Right lung (tissue), 5 donors: ENCODE measurements around the gene TRIM41. TPM values are rescaled to one million over a fixed set of nuclear protein-coding genes. Genes with fewer than 3 reads are reported as not detected.
"Not testable (repeated sequence)": the region's sequence is repeated elsewhere in the genome, so short reads cannot be mapped to it uniquely, and the experiment has no call there.

Source experiments
- DNase-seq, 2 donors: peaks; one replicate each; pipeline ENCODE4 v3.0.0-alpha.2; 2013
- polyA plus RNA-seq, 5 donors: library from polyadenylated mRNA; unstranded; fragments of 120-200 nt; gene quantifications; one replicate each; pipeline versions ENCODE4 v1.2.1 to v1.2.3, GENCODE V29; 2013; ENCODE audit warnings: inconsistent platforms in 1 of 5, low replicate concordance in 1 of 5; ENCODE audit not compliant: insufficient read length in 5 of 5, insufficient read depth in 1 of 5

Gene TRIM41
- polyA plus RNA-seq, 5 donors, result 22.2 to 29.1 (median 28.1) TPM

DNA sequence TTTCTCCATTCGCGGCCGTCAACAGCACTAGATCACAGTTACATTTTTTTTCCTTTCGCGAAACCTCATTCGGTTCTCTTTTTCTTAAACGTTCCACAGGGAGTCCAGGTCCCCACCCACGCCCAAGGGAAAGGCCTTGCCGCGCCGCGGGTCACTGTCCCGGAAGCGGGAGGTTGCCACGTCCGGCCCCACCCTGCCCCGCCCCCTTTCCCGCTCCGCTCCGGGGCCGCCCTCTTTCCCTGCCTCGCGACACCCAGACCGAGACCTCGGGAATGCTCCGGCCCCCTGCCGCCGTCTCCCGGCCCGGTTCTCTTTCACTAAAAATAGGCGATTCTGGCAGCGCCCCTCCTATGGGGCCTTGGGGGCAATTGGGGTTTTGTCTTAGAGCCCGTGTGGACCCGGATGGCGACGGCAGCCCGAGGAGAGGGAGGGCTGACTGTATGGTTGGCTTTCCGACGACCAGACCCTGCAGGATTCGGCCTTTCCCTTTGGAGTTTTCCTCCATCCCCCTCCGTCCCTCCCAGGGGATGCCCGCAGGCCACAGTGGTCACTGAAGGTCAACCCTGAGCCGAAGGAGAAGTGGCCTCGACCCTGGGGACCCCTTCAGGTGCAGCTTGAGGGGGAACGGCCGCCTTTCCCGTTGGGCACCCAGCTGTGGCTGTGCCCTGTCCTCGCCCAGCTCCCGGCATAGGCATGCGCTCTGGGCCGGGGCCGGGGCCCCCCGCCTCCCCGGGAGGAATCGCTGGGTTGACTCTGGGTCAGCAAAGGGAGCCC is 23.4 kb downstream of the TRIM41 start:
- peak; percentile 86 to 89 for DNase-seq

GRCh38 chr5:181248277-181248676 is 25.2 kb downstream of the TRIM41 start:
- no peak for DNase-seq

DNA sequence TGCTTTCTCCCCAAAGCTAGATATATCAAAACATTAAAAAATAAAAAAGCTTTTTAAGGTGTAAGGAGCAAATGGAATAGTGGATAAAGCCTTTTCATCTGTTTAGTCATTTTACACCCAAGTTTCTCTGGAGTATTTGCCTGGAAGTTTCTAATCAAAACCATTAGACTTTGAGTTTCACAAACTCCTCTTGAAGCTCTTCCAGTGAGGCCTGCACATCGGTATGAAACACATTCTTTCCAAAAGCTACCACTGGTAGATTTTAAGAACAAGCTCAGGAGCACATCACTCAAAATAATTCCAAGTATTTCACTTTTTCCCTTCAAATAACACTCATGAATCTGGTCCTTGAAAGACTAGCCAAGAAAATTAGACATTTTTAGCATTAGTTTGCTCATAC is 32.2 kb downstream of the TRIM41 start:
- DNase-seq, result no peak

DNA sequence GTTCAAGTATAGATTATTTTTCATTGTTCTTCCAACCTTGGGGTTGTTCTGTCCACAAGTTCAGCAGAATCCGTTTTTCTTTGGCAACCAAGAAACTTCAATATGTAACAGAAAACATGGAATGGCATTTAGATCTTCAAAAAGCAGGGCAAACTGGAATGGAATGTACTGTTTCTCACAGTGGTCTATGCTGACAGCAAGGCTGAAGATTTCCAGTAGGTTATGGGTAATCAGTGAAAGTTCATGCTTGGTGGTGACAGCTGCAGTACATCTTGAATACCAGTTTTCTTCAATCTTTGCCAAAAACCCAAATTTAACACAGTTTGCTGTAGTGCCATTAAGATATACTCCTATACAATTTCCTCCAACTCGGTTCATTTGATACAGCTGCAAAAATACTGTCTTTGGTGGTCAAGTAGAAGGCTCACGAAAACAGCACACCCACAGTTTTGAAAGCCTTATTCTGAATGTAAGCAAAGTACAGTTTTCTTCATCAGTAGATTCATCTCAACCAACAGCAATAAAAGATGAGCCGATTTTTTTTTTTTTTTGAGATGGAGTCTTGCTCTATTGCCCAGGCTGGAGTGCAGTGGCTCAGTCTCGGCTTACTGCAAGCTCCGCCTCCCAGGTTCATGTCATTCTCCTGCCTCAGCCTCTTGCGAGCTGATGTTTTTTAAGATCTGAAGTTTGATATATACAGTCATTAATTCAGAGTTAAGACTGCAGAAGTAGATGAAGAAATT is 32.9 kb downstream of the TRIM41 start:
- no peak for DNase-seq

- DNase-seq, result no peak
Observed at GRCh38 chr5:181258576-181258975, 35.5 kb downstream of the TRIM41 start.

GRCh38 chr5:181259283-181259682 is 36.2 kb downstream of the TRIM41 start:
- no peak for DNase-seq

- peak in 1 of 2 donors; percentile 9 for DNase-seq
Observed at GRCh38 chr5:181259974-181260719, 37.1 kb downstream of the TRIM41 start.

DNA sequence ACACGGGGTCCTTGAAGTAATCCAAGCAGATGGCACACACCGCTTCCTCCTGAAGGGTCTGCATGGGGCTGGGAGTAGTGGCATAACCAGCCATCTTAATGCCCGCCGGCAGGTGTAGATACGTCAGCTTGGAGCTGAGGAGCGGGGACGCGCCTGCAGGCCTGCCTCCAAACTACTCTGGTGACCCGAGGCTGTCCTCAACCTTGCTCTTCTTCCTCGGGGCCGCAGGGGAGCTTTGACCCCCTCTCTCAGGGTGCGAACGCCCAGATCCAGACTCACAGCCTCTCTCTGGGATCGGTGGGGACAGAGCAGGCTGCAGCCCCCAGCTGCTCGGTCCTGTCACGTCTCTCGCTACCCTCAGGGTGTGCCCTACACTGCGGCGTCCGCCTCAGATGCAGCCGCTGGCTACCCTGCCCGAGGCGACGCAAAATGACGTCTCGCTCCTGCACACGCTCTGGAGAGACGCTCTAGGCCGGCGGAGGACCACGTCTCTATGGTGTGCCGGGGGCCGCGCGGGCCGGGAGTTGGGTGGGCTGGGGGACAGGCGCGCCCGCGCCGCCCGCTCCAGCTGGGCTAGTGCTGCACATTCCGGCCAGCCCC is 37.7 kb downstream of the TRIM41 start, which contains the start of gene TRIM52:
TSS of gene TRIM52 (minus strand) at position 424 of the 600 bp plus-strand sequence. CDS start at position 94, 330 bp downstream.
- peak; percentile 89 to 91 for DNase-seq

GRCh38 chr5:181261320-181262049 is 38.4 kb downstream of the TRIM41 start:
- peak; percentile 68 to 83 for DNase-seq

- DNase-seq, result no peak
Observed at GRCh38 chr5:181263633-181264032, 40.6 kb downstream of the TRIM41 start.

GRCh38 chr5:181265092-181265671 is 42.1 kb downstream of the TRIM41 start:
- DNase-seq, result no peak

DNA sequence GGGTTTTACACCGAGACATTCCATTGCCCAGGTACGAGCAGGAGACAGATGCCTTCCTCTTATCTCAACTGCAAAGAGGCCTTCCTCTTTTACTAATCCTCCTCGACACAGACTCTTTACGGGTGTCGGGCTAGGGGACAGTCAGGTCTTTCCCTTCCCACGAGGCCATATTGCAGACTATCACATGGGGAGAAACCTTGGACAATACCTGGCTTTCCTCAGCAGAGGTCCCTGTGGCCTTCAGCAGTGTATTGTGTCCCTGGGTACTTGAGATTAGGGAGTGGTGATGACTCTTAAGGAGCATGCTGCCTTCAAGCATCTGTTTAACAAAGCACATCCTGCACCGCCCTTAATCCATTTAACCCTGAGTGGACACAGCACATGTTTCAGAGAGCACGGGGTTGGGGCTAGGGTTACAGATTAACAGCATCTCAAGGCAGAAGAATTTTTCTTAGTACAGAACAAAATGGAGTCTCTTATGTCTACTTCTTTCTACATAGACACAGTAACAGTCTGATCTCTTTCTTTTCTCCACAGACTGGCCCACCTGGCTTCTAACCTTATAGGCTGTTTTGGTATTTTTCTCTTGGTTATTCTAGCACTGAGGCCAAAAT is 44.3 kb downstream of the TRIM41 start:
- not testable (repeated sequence) for DNase-seq

DNA sequence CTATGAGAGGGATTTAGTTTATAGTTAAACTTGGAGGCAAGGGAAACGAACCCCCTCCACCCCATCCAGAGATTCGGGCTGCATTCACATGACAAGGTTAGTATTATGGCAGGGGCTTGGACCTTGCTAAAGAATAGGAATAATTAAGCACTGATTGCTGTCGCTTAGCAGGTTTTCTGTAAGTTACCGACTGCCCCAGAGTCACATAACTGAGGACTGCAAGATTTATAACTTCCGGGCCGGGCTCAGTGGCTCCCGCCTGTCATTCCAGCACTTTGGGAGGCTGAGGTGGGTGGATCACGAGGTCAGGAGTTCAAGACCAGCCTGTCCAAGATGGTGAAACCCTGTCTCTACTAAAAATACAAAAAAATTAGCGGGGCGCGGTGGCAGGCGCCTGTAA is 44.8 kb downstream of the TRIM41 start:
- not testable (repeated sequence) for DNase-seq

- no peak for DNase-seq
Observed at GRCh38 chr5:181271081-181271480, 48.0 kb downstream of the TRIM41 start.

GRCh38 chr5:181273433-181273744 is 50.3 kb downstream of the TRIM41 start:
- DNase-seq, result not testable (repeated sequence)

GRCh38 chr5:181280251-181280762 is 57.2 kb downstream of the TRIM41 start:
- DNase-seq, result no peak

DNA sequence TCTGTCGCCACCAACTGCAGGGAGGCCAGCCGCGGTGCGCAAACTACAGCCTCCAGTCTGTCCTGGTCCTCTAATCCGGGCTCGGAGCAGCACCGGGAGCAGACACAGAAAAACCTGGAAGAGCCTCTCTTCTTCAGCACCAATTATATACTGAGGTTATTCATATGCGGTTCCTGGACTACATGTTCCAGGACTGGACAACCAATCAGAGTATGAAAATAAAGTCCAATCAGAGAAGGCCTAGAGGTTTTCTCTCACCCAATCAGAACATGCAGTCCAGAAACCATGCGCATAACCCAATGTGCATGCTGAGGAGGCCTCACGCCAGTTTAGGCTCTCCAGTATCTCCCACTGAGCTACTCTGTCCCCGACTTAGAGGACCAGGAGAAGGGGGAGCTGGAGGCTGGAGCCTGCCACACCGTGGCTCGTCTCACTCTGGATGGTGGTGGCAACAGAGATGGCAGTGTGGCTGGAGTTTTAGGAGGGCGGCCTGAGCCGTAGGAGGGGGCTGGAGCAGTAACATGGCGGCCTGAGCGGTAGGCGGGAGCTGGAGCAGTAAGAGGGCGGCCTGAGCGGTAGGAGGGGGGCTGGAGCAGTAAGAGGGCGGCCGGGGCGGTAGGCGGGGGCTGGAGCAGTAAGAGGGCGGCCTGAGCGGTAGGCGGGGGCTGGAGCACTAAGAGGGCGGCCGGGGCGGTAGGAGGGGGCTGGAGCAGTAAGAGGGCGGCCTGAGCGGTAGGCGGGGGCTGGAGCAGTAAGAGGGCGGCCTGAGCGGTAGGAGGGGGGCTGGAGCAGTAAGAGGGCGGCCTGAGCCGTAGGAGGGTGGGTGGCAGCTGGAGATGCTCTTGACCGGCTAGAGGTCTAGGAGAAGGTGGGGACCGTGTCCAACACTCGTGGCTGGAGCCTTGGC is 58.2 kb downstream of the TRIM41 start:
- DNase-seq, result no peak

GRCh38 chr5:181281984-181282316 is 58.9 kb downstream of the TRIM41 start:
- DNase-seq, result no peak

- DNase-seq, result not testable (repeated sequence)
Observed at GRCh38 chr5:181282415-181282814, 59.3 kb downstream of the TRIM41 start.
